HL-60 (cell line): Measurements from ENCODE around the gene ACBD7.

Experiments
- DNase-seq, 2 experiments: peaks; one replicate each; pipeline ENCODE4 v3.0.0-alpha.2; 2010 to 2020; ENCODE audit warnings: low read depth in 1 of 2, low spot score in 1 of 2
- H3K27ac ChIP-seq: fragments of 250-450 bp; sonication (Bioruptor Pico); replicated peaks from 2 replicates; pipeline ENCODE4 v1.5.1; 2020; ENCODE audit warnings: mild to moderate bottlenecking, moderate library complexity
- H3K27me3 ChIP-seq: fragments of 250-450 bp; sonication (Bioruptor Pico); 2 replicates; pipeline ENCODE4 v1.5.1; 2021; ENCODE audit warnings: mild to moderate bottlenecking, moderate library complexity; ENCODE audit not compliant: insufficient read depth, poor library complexity, severe bottlenecking
- H3K4me3 ChIP-seq: replicated peaks from 2 replicates; pipeline ENCODE4 v1.5.1; 2011; ENCODE audit warnings: mild to moderate bottlenecking, control low read depth, low read length; ENCODE audit not compliant: insufficient read depth
- CTCF ChIP-seq: IDR thresholded peaks from one replicate; pipeline ENCODE4 v1.5.1; 2011; ENCODE audit warnings: low read length, control low read depth, inconsistent platforms; ENCODE audit not compliant: insufficient read depth
- GABPA ChIP-seq: IDR thresholded peaks from 2 replicates; pipeline ENCODE4 v1.6.1; 2012; ENCODE audit warnings: low read depth
- POLR2AphosphoS5 ChIP-seq: IDR thresholded peaks from 2 replicates; pipeline ENCODE4 v1.6.1; 2012; ENCODE audit warnings: low read depth
- REST ChIP-seq: IDR thresholded peaks from 2 replicates; pipeline ENCODE4 v1.6.1; 2012; ENCODE audit warnings: low read depth; ENCODE audit not compliant: insufficient replicate concordance
- SPI1 ChIP-seq: IDR thresholded peaks from 2 replicates; pipeline ENCODE4 v1.6.1; 2012; ENCODE audit warnings: low read depth, mild to moderate bottlenecking, borderline replicate concordance

The ACBD7 gene

DNA sequence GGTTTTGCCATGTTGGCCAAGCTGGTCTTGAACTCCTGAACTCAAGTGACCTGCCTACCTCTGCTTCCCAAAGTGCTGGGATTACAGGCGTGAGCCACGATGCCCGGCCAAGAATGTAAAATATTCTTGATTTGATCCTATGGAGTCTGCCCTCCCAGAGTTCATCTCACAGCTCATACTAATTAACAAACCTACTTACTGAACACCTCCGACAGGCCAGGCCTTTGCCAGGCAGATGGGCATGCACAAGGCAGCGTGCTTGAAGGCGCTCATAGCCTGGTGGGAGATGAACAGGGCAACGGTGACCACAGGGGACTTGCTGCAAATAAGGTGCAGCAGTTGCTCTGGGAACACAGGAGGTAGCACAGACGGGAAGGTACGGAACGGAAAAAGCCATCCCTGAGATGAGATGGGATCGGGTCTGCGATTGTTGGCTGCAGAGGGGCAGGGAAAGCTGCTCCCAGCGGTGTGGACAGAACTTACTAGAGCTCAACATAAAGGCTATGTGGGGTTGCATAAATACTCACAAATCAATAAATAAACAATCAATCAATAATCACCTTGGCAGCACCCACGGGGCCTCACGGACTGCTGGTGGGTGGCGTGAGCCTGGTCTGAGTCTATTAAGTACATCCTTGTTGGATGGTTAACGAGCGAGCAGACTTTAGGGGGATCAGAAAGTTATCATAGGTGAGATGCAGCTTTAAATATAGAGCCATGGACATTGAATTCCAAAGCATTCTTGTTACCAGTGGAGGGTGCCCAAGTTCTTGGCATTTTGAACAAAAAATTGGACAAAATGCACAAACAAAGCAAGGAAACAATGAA lies 4.7 kb downstream of the ACBD7 start:
- no peak overlapping the region for H3K27ac ChIP-seq
- no peak overlapping the region for H3K4me3 ChIP-seq

DNA sequence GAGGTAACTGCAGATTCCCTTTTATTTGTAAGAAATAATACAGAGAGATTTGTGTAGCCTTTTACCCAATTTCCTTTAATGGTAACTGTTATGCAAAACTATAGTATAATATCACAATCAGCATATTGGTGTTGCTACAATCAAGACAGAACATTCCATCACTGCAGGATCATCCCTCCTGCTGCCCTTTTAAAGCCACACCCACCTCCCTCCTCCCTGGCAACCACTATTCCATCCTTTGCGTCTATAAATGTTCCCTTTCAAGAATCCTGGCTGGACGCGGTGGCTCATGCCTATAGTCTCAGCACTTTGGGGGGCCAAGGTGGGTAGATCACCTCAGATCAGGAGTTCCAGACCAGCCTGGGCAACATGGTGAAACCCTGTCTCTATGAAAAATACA lies 13.2 kb downstream of the ACBD7 start:
- TF ChIP-seq POLR2AphosphoS5 (no peak), GABPA (no peak), REST (no peak), SPI1 (no peak), CTCF (no peak)
- H3K27ac ChIP-seq = no peak overlapping the region
- H3K27me3 ChIP-seq = no peaks in the 10 kb centered on the region
- H3K4me3 ChIP-seq = no peak overlapping the region
- no peak for DNase-seq

More for the DNA sequence above, 4.7 kb downstream of the ACBD7 start:
- TF ChIP-seq POLR2AphosphoS5 (no peak), GABPA (no peak), SPI1 (no peak), REST (no peak), CTCF (no peak)
- H3K27me3 ChIP-seq = no peaks in the 10 kb centered on the region
- DNase-seq = no peak

DNA sequence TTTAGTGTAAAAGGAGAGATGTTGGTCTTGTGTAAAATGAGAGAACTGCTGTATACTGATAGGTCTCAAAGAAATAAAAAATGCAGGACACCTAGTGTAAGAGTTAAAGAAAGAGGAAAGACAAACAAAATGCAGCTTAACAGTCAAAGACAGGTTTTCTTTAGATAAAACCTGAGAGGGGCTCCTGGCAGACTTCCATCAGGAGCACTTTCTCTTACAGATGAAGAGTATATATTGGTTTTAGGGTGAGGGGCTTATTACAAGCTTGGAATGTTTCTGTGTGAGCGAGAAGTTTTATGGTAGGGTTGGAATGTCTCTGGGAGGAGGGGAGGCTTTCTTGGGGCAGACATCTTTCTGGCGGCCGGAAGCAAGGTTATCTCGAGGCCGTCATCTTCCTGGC lies 16.2 kb downstream of the ACBD7 start:
- H3K4me3 ChIP-seq = no peak overlapping the region
- H3K27ac ChIP-seq = no peak overlapping the region
- no peaks in the 10 kb centered on the region for H3K27me3 ChIP-seq
- TF ChIP-seq GABPA (no peak), POLR2AphosphoS5 (no peak), CTCF (no peak), REST (no peak), SPI1 (no peak)
- no peak for DNase-seq
